ENCODE results near the gene PIK3C3. TPM values are rescaled to one million over a fixed set of nuclear protein-coding genes. Genes with fewer than 3 reads are reported as not detected.

The PIK3C3 gene
- total and polyA plus RNA-seq, 2 of the 8 experiments (the other 6 are each of a cell fraction or from before 2014, with no cell fraction given) = 15.3 to 47.4 TPM

GRCh38 chr18:41949206-41949920 lies 5.7 kb upstream of the PIK3C3 start:
- Histone ChIP-seq H3K79me1 (ENCODE audit: low read depth, low read length) (no peaks in the 10 kb centered on the region), H3K4me3 (ENCODE audit: extremely low read depth in 1 of 4, insufficient read depth in 2 of 4, low read depth in 3 of 4, low read length in 4 of 4) (no peak overlapping the region), H3K79me2 (ENCODE audit: control insufficient read depth in 1 of 2, insufficient read depth in 2 of 2, low read length in 2 of 2) (no peaks in the 10 kb centered on the region), H2BK12ac (ENCODE audit: low read depth, low read length) (no peak overlapping the region), H3K27me3 (replicated peaks in 1 of 4; ENCODE audit: control insufficient read depth in 3 of 4, extremely low read depth in 1 of 4, insufficient read depth in 3 of 4, low read length in 3 of 4) (no peaks in the 10 kb centered on the region; a peak in 1 of 7 replicates), H2BK120ac (replicated peaks; ENCODE audit: low read depth, low read length) (no peak overlapping the region), H3K23me2 (ENCODE audit: low read depth, low read length) (no peaks in the 10 kb centered on the region), H3K4me1 (replicated peaks in 1 of 4; ENCODE audit: control insufficient read depth in 3 of 4, insufficient read depth in 4 of 4, low read length in 3 of 4) (no peaks in the 10 kb centered on the region), H3K18ac (ENCODE audit: extremely low read depth, low read length) (no peak overlapping the region), H4K5ac (ENCODE audit: insufficient read length, low read depth, low read length) (no peak overlapping the region), H3K4ac (replicated peaks; ENCODE audit: insufficient read length, low read depth, low read length) (no peak overlapping the region), H2BK20ac (ENCODE audit: low read length) (no peak overlapping the region), H3K14ac (ENCODE audit: insufficient read length) (no peak overlapping the region), H2AK5ac (ENCODE audit: low read depth, low read length) (no peak overlapping the region), H3K9me3 (ENCODE audit: insufficient read depth in 2 of 2, low read depth in 1 of 2, low read length in 1 of 2) (no peaks in the 10 kb centered on the region), H3K23ac (ENCODE audit: insufficient read length) (no peak overlapping the region), H2AFZ (ENCODE audit: low read length) (no peak overlapping the region), H3K56ac (replicated peaks; ENCODE audit: insufficient read length, low read depth, low read length) (no peak overlapping the region), H3K9ac (replicated peaks in 1 of 4; ENCODE audit: extremely low read depth in 1 of 4, low read depth in 3 of 4, low read length in 3 of 4) (no peak overlapping the region), H2BK5ac (ENCODE audit: low read depth, low read length) (no peak overlapping the region), H4K91ac (replicated peaks; ENCODE audit: insufficient read length, low read length) (no peak overlapping the region), H4K8ac (ENCODE audit: extremely low read depth, insufficient read depth, low read length) (no peak overlapping the region), H3K36me3 (ENCODE audit: control insufficient read depth in 2 of 4, insufficient read depth in 4 of 4, low read length in 3 of 4) (no peaks in the 10 kb centered on the region), H2BK15ac (ENCODE audit: low read length) (no peak overlapping the region), H3K4me2 (ENCODE audit: insufficient read depth in 1 of 2, low read depth in 2 of 2, low read length in 2 of 2) (no peak overlapping the region), H3K27ac (ENCODE audit: low read depth, low read length) (no peak overlapping the region), H4K20me1 (replicated peaks in 1 of 2; ENCODE audit: control insufficient read depth in 1 of 2, insufficient read depth in 2 of 2, low read length in 2 of 2) (no peaks in the 10 kb centered on the region)
- ChIA-PET POLR2A (ENCODE audit: partially characterized antibody) (no interaction called here), CTCF (ENCODE audit: partially characterized antibody) (no interaction called here)
- FAIRE-seq (no peak), DNase-seq (ENCODE audit: low read depth in 1 of 2, low spot score in 2 of 2) (no peak)
- 88% methylated on average over 2 of the region's 2 CpGs; no CpG with 5 or more reads in 1 of the 2 experiments for WGBS, 2 experiments (ENCODE audit: extremely low coverage in 1 of 2, insufficient coverage in 1 of 2, insufficient read length in 1 of 2, insufficient replicate concordance in 2 of 2, low coverage in 1 of 2, low lambda C conversion rate in 2 of 2, missing lambda C conversion rate in 1 of 2)
- no peak for TF ChIP-seq BACH1 (IDR thresholded peaks at IDR 0.05; ENCODE audit: low read length)
- TF ChIP-seq JUN (IDR thresholded peaks at IDR 0.05; ENCODE audit: low read depth, low read length) = no peak
- TF ChIP-seq CREB1 (IDR thresholded peaks at IDR 0.05) = no peak
- TF ChIP-seq CHD2 (IDR thresholded peaks at IDR 0.05; ENCODE audit: low read length) = no peak
- no peak for TF ChIP-seq GTF2F1 (IDR thresholded peaks at IDR 0.05; ENCODE audit: borderline replicate concordance, low read depth, low read length)
- no peak for TF ChIP-seq SP4 (IDR thresholded peaks at IDR 0.05; ENCODE audit: low read length)
- no peak for TF ChIP-seq ATF3 (IDR thresholded peaks at IDR 0.05; ENCODE audit: insufficient read depth, low read depth, low read length)
- TF ChIP-seq TBP (IDR thresholded peaks at IDR 0.05; ENCODE audit: low read depth, low read length) = no peak
- TF ChIP-seq CTBP2 (IDR thresholded peaks at IDR 0.05; ENCODE audit: borderline replicate concordance, insufficient read depth, insufficient read length, low read length) = no peak
- TF ChIP-seq RFX5 (IDR thresholded peaks at IDR 0.05; ENCODE audit: borderline replicate concordance, low read depth, low read length) = no peak
- TF ChIP-seq TEAD4 (IDR thresholded peaks at IDR 0.05; ENCODE audit: low read depth, low read length) = no peak
